Measurements from ENCODE around the gene DDX24.

The DDX24 gene

GRCh38 chr14:94003397-94003796 lies 77.6 kb downstream of the DDX24 start:
- DNase-seq = no peak

DNA sequence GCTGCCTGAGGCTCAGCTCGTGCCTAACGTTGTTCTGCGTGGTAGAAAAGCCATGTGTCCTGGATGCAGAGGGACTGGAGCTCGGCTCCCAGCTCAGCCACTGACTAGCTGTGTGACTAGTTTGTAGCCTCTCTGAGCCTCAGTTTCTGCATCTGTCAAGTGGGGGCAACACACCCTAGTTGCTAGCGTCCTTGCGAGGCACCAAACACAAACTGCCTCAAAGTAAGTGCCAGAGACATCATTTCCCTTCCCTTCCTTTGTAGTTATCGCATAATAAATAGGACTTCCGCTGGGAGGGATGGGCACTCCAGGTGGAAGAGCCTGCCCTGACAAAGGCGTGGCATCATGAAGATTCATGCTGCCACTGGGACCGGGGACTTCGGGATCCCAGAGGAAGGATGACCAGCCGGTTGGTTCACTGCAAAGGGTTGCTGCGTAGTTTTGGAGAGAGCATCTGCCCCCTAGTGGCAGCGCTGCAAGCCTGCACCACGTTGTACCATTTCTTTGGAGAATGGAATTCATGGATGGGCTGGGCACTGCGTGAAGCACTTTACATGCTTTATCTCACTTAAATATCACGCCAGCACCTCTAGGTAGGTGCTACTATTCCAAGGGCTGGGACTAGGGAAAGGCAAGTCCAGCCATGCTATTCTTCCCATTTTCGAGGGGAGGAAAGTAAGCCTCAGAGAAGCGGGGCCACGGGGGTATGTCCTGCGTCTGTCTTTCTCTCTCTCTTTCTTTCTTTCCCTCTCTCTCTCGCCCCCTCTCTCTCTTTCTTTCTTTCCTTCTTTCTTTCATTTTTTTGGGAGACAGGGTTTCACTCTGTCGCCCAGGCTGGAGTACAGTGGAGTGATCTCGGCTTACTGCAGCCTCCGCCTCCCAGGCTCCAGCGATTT lies 79.3 kb downstream of the DDX24 start:
- peak; percentile 48 for DNase-seq

DNA sequence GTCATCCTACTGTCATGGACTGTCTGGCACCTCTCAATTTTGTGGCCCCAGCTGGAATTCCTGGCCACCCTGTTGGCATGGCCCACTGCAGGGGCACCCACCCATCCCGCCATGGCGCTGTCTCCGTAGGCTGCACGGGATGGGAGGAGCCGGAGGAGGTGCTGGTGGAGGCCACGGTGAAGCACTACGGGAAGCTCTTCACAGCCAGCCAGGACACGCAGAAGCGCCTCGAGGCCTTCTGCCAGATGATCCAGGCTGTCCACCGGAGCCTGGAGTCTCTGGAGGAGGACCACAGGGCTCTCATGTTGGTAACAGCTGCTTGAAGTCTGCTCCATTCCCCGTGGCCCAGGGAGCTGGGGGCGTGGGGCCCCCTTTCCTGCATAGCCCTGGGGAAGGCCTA lies 80.0 kb downstream of the DDX24 start:
- no peak for DNase-seq

DNA sequence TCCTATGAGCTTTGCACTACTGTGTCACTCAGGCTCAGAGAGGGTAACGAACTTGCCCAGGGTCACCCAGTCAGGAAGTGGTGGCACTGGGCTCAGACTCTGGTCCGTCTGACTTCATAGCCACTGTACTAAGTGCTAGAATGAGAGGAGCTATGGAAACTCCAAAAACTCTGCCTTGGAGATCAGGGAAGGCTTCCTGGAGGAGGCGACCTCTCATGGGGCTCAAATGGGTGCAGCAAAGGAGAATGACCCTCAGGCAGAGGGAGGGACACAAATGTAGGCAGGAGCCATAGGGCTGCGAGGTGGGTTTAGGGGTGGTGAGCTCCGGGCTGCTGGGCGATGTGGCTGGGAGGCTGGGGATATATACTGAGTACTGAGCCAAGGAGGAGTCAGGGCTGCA lies 80.7 kb downstream of the DDX24 start:
- no peak for DNase-seq

- no peak for DNase-seq
Observed at GRCh38 chr14:93999573-93999972, 81.4 kb downstream of the DDX24 start.

DNA sequence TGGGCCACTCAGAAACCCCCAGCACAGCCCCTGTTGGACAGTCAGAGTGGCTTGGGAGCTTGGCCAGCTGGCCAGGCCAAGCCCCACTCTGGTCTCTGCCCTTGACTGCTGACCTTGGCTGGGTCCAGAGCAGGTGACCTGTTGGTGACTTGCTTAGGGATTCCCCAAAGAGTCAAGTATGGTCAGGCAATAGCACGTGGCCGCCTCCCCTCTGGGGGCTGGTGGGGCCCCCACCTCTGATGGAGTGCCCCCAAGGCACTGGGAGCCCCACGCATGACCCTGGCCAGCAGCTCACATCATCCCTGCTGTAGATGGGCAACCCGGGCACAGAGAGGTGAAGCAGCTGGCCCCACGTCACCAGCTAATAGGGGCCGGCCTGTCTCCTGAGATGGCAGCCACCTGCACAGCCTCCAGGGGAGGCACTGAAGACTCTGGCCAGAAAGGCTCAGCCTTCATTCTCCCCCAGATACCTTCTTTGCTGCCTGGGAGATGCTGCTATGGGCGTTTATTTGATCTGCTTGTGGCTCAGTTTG lies 82.1 kb downstream of the DDX24 start:
- DNase-seq = no peak

All from effector CD4-positive, alpha-beta T cell (primary cell).